A549 (cell line): ENCODE measurements around the gene TM9SF4. TPM values are rescaled to one million over a fixed set of nuclear protein-coding genes. Genes with fewer than 3 reads are reported as not detected.

Experiments used
- ATAC-seq, 2 experiments: fragments of 200-7000 bp in 1 of 2; fragments of >200 bp in 1 of 2; cut with Nextera tagmentation in 1 of 2; cut with Tn5 transposase in 1 of 2; 3 replicates each; pipeline versions ENCODE4 v1.8.0 to v1.9.1; 2018 to 2020; ENCODE audit warnings: mild to moderate bottlenecking in 1 of 2, moderate library complexity in 1 of 2
- CTCF ChIA-PET: fragments of 300-600 bp; sonication (Branson Sonifier 250); formaldehyde crosslinking; extraction: SDS; loops from one replicate; lab custom pipeline; 2021; ENCODE audit warnings: antibody characterized with exemption, inconsistent platforms; lab: Yijun Ruan, JAX
- POLR2A ChIA-PET: fragments of 350-600 bp; formaldehyde crosslinking; extraction: SDS; loops from one replicate; lab custom pipeline; 2021; ENCODE audit warnings: antibody characterized with exemption, inconsistent platforms; lab: Yijun Ruan, JAX
- DNase-seq, 2 experiments: peaks; one replicate each; pipeline versions ENCODE4 v3.0.0 to v3.0.0-alpha.2; 2011 to 2016; ENCODE audit warnings: low read depth in 1 of 2, low spot score in 1 of 2
- FAIRE-seq: peaks from 2 replicates; lab custom pipeline; 2011; peaks lifted over from hg19 to GRCh38; lab: Jason Lieb, UNC
- H3K27ac ChIP-seq, 2 experiments: fragments of >200 bp; sonication (Bioruptor Twin); formaldehyde crosslinking; 3 replicates each; pipeline ENCODE4 v1.5.1; 2016 to 2017
- H3K4me1 ChIP-seq: fragments of >200 bp; sonication (Bioruptor Twin); formaldehyde crosslinking; 3 replicates; pipeline ENCODE4 v1.6.1; 2016
- H3K4me2 ChIP-seq: fragments of >200 bp; sonication (Bioruptor Twin); formaldehyde crosslinking; 3 replicates; pipeline ENCODE4 v1.6.1; 2016
- H3K4me3 ChIP-seq: fragments of >200 bp; sonication (Bioruptor Twin); formaldehyde crosslinking; 3 replicates; pipeline ENCODE4 v1.5.1; 2016
- H3K9me3 ChIP-seq: fragments of >200 bp; sonication (Bioruptor Twin); formaldehyde crosslinking; 3 replicates; pipeline ENCODE4 v1.6.1; 2016
- CBX2 ChIP-seq: fragments of 200-600 bp; sonication (generic); IDR thresholded peaks from 2 replicates; pipeline ENCODE4 v1.6.1; 2016; ENCODE audit warnings: low read depth, mild to moderate bottlenecking, borderline replicate concordance
- CBX8 ChIP-seq: fragments of 200-600 bp; sonication (generic); IDR thresholded peaks from 2 replicates; pipeline ENCODE4 v1.6.1; 2016
- CTCF ChIP-seq: fragments of >200 bp; sonication (Bioruptor Twin); formaldehyde crosslinking; IDR thresholded peaks from 3 replicates; pipeline ENCODE4 v1.5.1; 2016
- E2F6 ChIP-seq: IDR thresholded peaks from 2 replicates; pipeline ENCODE4 v1.6.1; 2012; ENCODE audit warnings: low read depth, borderline replicate concordance
- EHF ChIP-seq: fragments of 250-450 bp; sonication (Bioruptor Pico); IDR thresholded peaks from 2 replicates; pipeline ENCODE4 v1.5.0; 2020; ENCODE audit warnings: mild to moderate bottlenecking
- ELK1 ChIP-seq: fragments of 150-350 bp; IDR thresholded peaks from 2 replicates; pipeline ENCODE4 v1.6.1; 2014; ENCODE audit warnings: low read depth, mild to moderate bottlenecking, low read length
- FOXS1 ChIP-seq: fragments of 250-450 bp; sonication (Bioruptor Pico); IDR thresholded peaks from 2 replicates; pipeline ENCODE4 v1.5.0; 2020; ENCODE audit warnings: mild to moderate bottlenecking, moderate library complexity
- HDAC2 ChIP-seq: fragments of 200-600 bp; sonication (generic); IDR thresholded peaks from 2 replicates; pipeline ENCODE4 v1.6.1; 2016
- HES2 ChIP-seq: fragments of >200 bp; sonication (Bioruptor Twin); formaldehyde crosslinking; IDR thresholded peaks from 2 replicates; pipeline ENCODE4 v1.6.1; 2016
- HEYL ChIP-seq: fragments of 250-450 bp; sonication (Bioruptor Pico); IDR thresholded peaks from 2 replicates; pipeline ENCODE4 v1.8.0; 2021; ENCODE audit warnings: mild to moderate bottlenecking, moderate library complexity
- JUN ChIP-seq, 2 experiments: fragments of >200 bp; sonication (Bioruptor Twin); formaldehyde crosslinking; IDR thresholded peaks; 2 replicates in 1 of 2; 3 replicates in 1 of 2; pipeline ENCODE4 v1.6.1; 2016 to 2017
- KDM5A ChIP-seq: fragments of 200-600 bp; sonication (generic); IDR thresholded peaks from 2 replicates; pipeline ENCODE4 v1.6.1; 2016; ENCODE audit warnings: antibody characterized with exemption, mild to moderate bottlenecking
- NR3C1 ChIP-seq: fragments of >200 bp; sonication (Bioruptor Twin); formaldehyde crosslinking; IDR thresholded peaks from 3 replicates; pipeline ENCODE4 v1.6.1; 2017
- PBX3 ChIP-seq: IDR thresholded peaks from 2 replicates; pipeline ENCODE4 v1.6.1; 2012
- POLR2AphosphoS2 ChIP-seq: conservative IDR thresholded peaks from 2 replicates; pipeline ENCODE4 v1.6.1; 2012; ENCODE audit warnings: low read length, improper control_type of control experiment, inconsistent platforms
- REST ChIP-seq: fragments of 200-600 bp; sonication (generic); IDR thresholded peaks from 2 replicates; pipeline ENCODE4 v1.6.1; 2016; ENCODE audit warnings: antibody characterized with exemption, mild to moderate bottlenecking, moderate library complexity
- SMC3 ChIP-seq: fragments of >200 bp; sonication (Bioruptor Twin); formaldehyde crosslinking; IDR thresholded peaks from 3 replicates; pipeline ENCODE4 v1.6.1; 2018; ENCODE audit warnings: inconsistent platforms
- TP53 ChIP-seq: fragments of 250-450 bp; sonication (Bioruptor Pico); IDR thresholded peaks from 2 replicates; pipeline ENCODE4 v1.5.0; 2021; ENCODE audit warnings: mild to moderate bottlenecking, moderate library complexity
- USF2 ChIP-seq: fragments of 450-650 bp; IDR thresholded peaks from 2 replicates; pipeline ENCODE4 v1.6.1; 2014; ENCODE audit warnings: antibody characterized with exemption
- ZFP36 ChIP-seq: fragments of 450-650 bp; IDR thresholded peaks from 2 replicates; pipeline ENCODE4 v1.6.1; 2014; ENCODE audit warnings: borderline replicate concordance; ENCODE audit not compliant: partially characterized antibody
- ZNF302 ChIP-seq: fragments of 250-450 bp; sonication (Bioruptor Pico); IDR thresholded peaks from 2 replicates; pipeline ENCODE4 v1.9.0; 2021; ENCODE audit warnings: inconsistent platforms, mild to moderate bottlenecking, moderate library complexity
- ZSCAN20 ChIP-seq: fragments of 250-450 bp; sonication (Bioruptor Pico); IDR thresholded peaks from 2 replicates; pipeline ENCODE4 v1.8.0; 2022; ENCODE audit warnings: mild to moderate bottlenecking, moderate library complexity
- WGBS: methylation state at CpG from one replicate; pipeline ENCODE4 v1.1.6; 2017; ENCODE audit errors: missing lambda C conversion rate; 5-methylcytosine and 5-hydroxymethylcytosine counted together
- polyA plus RNA-seq, 4 experiments: library from polyadenylated mRNA; depleted of rRNA in 3 of 4; stranded (reverse); fragments of >200 nt; fragmentation: RNase III in 1 of 4; extraction: RNeasy Plus Mini Kit Qiagen cat#74134 plus additional on column Dnase treatment in 1 of 4; gene quantifications; 2 replicates in 3 of 4; 3 replicates in 1 of 4; pipeline ENCODE4 v1.2.3, GENCODE V29; 2011 to 2017

Gene TM9SF4
- polyA plus RNA-seq, 2 of the 4 experiments (the other 2 are of a cell fraction): 52.3 to 60.0 TPM

- H3K9me3 ChIP-seq: no peaks in the 10 kb centered on the region
- ChIA-PET CTCF (interaction anchor here (0.6 to 1.5 kb wide), 3 partner anchors 23 to 248 kb away, joined by 3 to 4 read pairs (median 3); no protein-coding TSS in a partner anchor), POLR2A (interaction anchor here (0.6 kb wide), 1 partner anchor 217 kb away, joined by 3 read pairs; no protein-coding TSS in a partner anchor)
- H3K27ac ChIP-seq: peak overlapping the region; percentile 98 to 100
- DNase-seq (no peak), FAIRE-seq (no peak), ATAC-seq (no peak)
- 57% methylated on average over 13 of the region's 13 CpGs for whole genome bisulfite sequencing
- H3K4me1 ChIP-seq: peaks cover 30% of the 10 kb centered on the region
- peak overlapping the region; percentile 76 for H3K4me2 ChIP-seq
- no peak for TF ChIP-seq CBX2
- no peak for TF ChIP-seq EHF (CRISPR knock-in tag)
- TF ChIP-seq KDM5A: no peak
- no peak for TF ChIP-seq CBX8
- peak overlapping the region; percentile 92 for H3K4me3 ChIP-seq
Measured at GRCh38 chr20:32208499-32209154, 99.1 kb downstream of the TM9SF4 start.

GRCh38 chr20:32209850-32210605, 100.5 kb downstream of the TM9SF4 start:
- Histone ChIP-seq H3K27ac (no peak overlapping the region), H3K4me1 (peaks cover 26% of the 10 kb centered on the region), H3K9me3 (no peaks in the 10 kb centered on the region), H3K4me3 (no peak overlapping the region), H3K4me2 (0 out of 3 replicates have a peak overlapping the region, but pooled peaks have one; percentile 76)
- POLR2A ChIA-PET: no interaction called here
- CTCF ChIA-PET: interaction anchor here (1.5 kb wide), 1 partner anchor 22 kb away, joined by 3 read pairs; no protein-coding TSS in a partner anchor
- DNase-seq (no peak), ATAC-seq (no peak), FAIRE-seq (no peak)
- TF ChIP-seq JUN (IDR thresholded peaks at IDR 0.05): no peak
- TF ChIP-seq ELK1: no peak
- no peak for TF ChIP-seq PBX3
- no peak for TF ChIP-seq SMC3
- TF ChIP-seq ZSCAN20: no peak
- TF ChIP-seq HES2: no peak
- TF ChIP-seq CTCF: no peak
- TF ChIP-seq TP53 (CRISPR knock-in tag): no peak
- no peak for TF ChIP-seq FOXS1
- TF ChIP-seq EHF (CRISPR knock-in tag): no peak
- no peak for TF ChIP-seq USF2
- TF ChIP-seq CBX8: no peak
- TF ChIP-seq E2F6: no peak
- no peak for TF ChIP-seq NR3C1
- no peak for TF ChIP-seq POLR2AphosphoS2
- no peak for TF ChIP-seq REST
- TF ChIP-seq HEYL (CRISPR knock-in tag): no peak
- no peak for TF ChIP-seq ZNF302 (CRISPR knock-in tag)
- TF ChIP-seq ZFP36: no peak
- no peak for TF ChIP-seq HDAC2
- 84% methylated on average over 9 of the region's 9 CpGs for WGBS
